Vagina (tissue), 2 donors: Measurements from ENCODE around the gene ST6GAL1. TPM values are rescaled to one million over a fixed set of nuclear protein-coding genes. Genes with fewer than 3 reads are reported as not detected.
A peak's percentile ranks its signal among the peaks of the same experiment; 100 is the strongest.

ENCODE experiments used
- DNase-seq, 2 donors: peaks; one replicate each; pipeline ENCODE4 v3.0.0-alpha.2; 2017; ENCODE audit errors: extremely low spot score in 2 of 2
- H3K27ac ChIP-seq: fragments of 200-600 bp; sonication (generic); one replicate; pipeline ENCODE4 v1.5.1; 2019
- H3K27me3 ChIP-seq: fragments of 200-600 bp; sonication (generic); one replicate; pipeline ENCODE4 v1.5.1; 2019
- H3K36me3 ChIP-seq, 2 donors: fragments of 200-600 bp; sonication (generic); one replicate each; pipeline ENCODE4 v1.5.1; 2017 to 2019
- H3K4me1 ChIP-seq: fragments of 200-600 bp; sonication (generic); one replicate; pipeline ENCODE4 v1.5.1; 2019
- H3K4me3 ChIP-seq, 2 donors: fragments of 200-600 bp; sonication (generic); 1 replicate in 1 of 2; 2 replicates in 1 of 2; pipeline ENCODE4 v1.5.1; 2016 to 2019
- H3K9me3 ChIP-seq: fragments of 200-600 bp; sonication (generic); one replicate; pipeline ENCODE4 v1.5.1; 2019
- POLR2A ChIP-seq, 2 donors: fragments of 450-650 bp; IDR thresholded peaks; one replicate each; pipeline ENCODE4 v1.6.1; 2017; ENCODE audit warnings: antibody characterized with exemption in 2 of 2, mild to moderate bottlenecking in 2 of 2, moderate library complexity in 2 of 2
- POLR2AphosphoS5 ChIP-seq, 2 donors: sonication (generic); formaldehyde crosslinking; IDR thresholded peaks; one replicate each; pipeline ENCODE4 v1.9.0; 2017; ENCODE audit warnings: antibody characterized with exemption in 2 of 2, mild to moderate bottlenecking in 2 of 2, low read depth in 1 of 2; ENCODE audit not compliant: insufficient read depth in 1 of 2
- intact Hi-C: fragments of 100-400 bp; cut with DNase I; formaldehyde crosslinking; loops from one replicate; pipeline ENCODE4 v1.15.1; 2023
- total RNA-seq: library from RNA; depleted of rRNA; stranded (reverse); fragments of >200 nt; gene quantifications from one replicate; pipeline ENCODE4 v1.2.3, GENCODE V29; 2016
- TF ChIP-seq, protein P1 (sequence below), 3 experiments: fragments of 450-650 bp in 2 of 3; fragments of 200-600 bp in 1 of 3; sonication (generic) in 1 of 3; IDR thresholded peaks; one replicate each; pipeline ENCODE4 v1.5.1; 2017 to 2019; ENCODE audit warnings: antibody characterized with exemption in 3 of 3, mild to moderate bottlenecking in 2 of 3, moderate library complexity in 2 of 3

The ST6GAL1 gene
- total RNA-seq, 1 donor from 2014 or later, result 37.8 TPM

DNA sequence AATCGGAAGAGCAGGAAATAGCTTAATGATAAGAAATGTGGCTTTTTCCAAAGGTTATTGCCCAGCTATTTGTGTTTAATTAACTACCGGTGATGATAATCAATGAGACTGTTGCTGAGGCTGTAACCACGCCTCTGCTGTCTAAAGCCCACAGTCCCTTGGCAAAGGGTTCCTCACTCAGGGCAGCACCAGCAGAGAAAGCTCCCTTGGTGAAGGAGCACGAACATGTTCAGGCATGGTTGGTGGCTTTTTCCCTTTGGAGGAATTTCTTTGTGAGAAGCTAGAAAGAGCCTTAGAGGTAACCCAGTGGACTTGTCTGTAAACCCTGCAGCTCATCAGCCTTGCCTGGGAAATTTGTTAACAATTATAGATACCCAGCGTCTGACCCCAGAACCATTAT is 7.5 kb upstream of the ST6GAL1 start:
- Histone ChIP-seq H3K27ac (no peak overlapping the region), H3K4me3 (no peak overlapping the region), H3K9me3 (no peaks in the 10 kb centered on the region), H3K36me3 (no peaks in the 10 kb centered on the region), H3K4me1 (no peaks in the 10 kb centered on the region), H3K27me3 (no peaks in the 10 kb centered on the region)
- TF ChIP-seq POLR2AphosphoS5 (IDR thresholded peaks at IDR 0.05; ENCODE audit: insufficient read depth in 1 of 2, low read depth in 1 of 2), result no peak
- TF ChIP-seq, protein P1, sequence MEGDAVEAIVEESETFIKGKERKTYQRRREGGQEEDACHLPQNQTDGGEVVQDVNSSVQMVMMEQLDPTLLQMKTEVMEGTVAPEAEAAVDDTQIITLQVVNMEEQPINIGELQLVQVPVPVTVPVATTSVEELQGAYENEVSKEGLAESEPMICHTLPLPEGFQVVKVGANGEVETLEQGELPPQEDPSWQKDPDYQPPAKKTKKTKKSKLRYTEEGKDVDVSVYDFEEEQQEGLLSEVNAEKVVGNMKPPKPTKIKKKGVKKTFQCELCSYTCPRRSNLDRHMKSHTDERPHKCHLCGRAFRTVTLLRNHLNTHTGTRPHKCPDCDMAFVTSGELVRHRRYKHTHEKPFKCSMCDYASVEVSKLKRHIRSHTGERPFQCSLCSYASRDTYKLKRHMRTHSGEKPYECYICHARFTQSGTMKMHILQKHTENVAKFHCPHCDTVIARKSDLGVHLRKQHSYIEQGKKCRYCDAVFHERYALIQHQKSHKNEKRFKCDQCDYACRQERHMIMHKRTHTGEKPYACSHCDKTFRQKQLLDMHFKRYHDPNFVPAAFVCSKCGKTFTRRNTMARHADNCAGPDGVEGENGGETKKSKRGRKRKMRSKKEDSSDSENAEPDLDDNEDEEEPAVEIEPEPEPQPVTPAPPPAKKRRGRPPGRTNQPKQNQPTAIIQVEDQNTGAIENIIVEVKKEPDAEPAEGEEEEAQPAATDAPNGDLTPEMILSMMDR (IDR thresholded peaks at IDR 0.05), result no peak
- no peak for TF ChIP-seq POLR2A (IDR thresholded peaks at IDR 0.05)
- no peak for DNase-seq
- intact Hi-C loops, result no loop called here

DNA sequence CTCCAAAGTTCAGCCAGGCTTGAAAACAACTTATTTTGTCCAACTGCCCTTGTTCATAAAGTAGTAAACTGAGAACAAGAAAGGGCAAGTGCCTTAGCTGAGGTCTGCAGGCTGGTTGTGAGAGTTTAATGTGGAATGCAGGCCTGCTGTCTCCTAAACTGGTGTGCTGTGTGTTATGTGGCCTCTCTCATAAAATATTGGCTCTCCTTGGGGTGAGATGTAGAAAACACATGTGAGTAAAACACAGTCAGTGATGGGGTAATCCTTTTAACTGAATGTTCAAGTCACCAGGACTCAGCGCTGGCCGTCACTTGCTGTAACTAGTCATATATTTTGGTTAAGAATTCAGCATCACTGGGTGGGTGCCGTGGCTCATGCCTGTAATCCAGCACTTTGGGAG is 7.1 kb upstream of the ST6GAL1 start:
- no peaks in the 10 kb centered on the region for H3K27me3 ChIP-seq
- intact Hi-C loops, result no loop called here
- H3K4me3 ChIP-seq, result no peak overlapping the region
- no peak for DNase-seq
- H3K27ac ChIP-seq, result no peak overlapping the region
- no peaks in the 10 kb centered on the region for H3K9me3 ChIP-seq
- H3K36me3 ChIP-seq, result no peaks in the 10 kb centered on the region
- TF ChIP-seq POLR2AphosphoS5 (IDR thresholded peaks at IDR 0.05; ENCODE audit: insufficient read depth in 1 of 2, low read depth in 1 of 2), result no peak
- no peak for TF ChIP-seq POLR2A (IDR thresholded peaks at IDR 0.05)
- TF ChIP-seq, protein P1 (IDR thresholded peaks at IDR 0.05), result no peak
- H3K4me1 ChIP-seq, result no peaks in the 10 kb centered on the region

GRCh38 chr3:186925826-186926225 is 4.5 kb upstream of the ST6GAL1 start:
- intact Hi-C loops, result no loop called here
- no peak for DNase-seq

GRCh38 chr3:186929186-186929585 is 1.1 kb upstream of the ST6GAL1 start:
- H3K4me1 ChIP-seq, result peaks cover 27% of the 10 kb centered on the region
- no peaks in the 10 kb centered on the region for H3K36me3 ChIP-seq
- H3K27me3 ChIP-seq, result no peaks in the 10 kb centered on the region
- intact Hi-C loops, result no loop called here
- no peak for DNase-seq
- no peaks in the 10 kb centered on the region for H3K9me3 ChIP-seq
- TF ChIP-seq, protein P1 (IDR thresholded peaks at IDR 0.05), result no peak
- TF ChIP-seq POLR2AphosphoS5 (IDR thresholded peaks at IDR 0.05; ENCODE audit: insufficient read depth in 1 of 2, low read depth in 1 of 2), result no peak
- TF ChIP-seq POLR2A (IDR thresholded peaks at IDR 0.05), result no peak
- H3K27ac ChIP-seq, result no peak overlapping the region
- no peak overlapping the region for H3K4me3 ChIP-seq

More at GRCh38 chr3:186925826-186926225, 4.5 kb upstream of the ST6GAL1 start:
- Histone ChIP-seq H3K4me3 (no peak overlapping the region), H3K9me3 (no peaks in the 10 kb centered on the region), H3K27me3 (no peaks in the 10 kb centered on the region), H3K36me3 (no peaks in the 10 kb centered on the region), H3K27ac (no peak overlapping the region), H3K4me1 (peaks cover 17% of the 10 kb centered on the region)
- TF ChIP-seq POLR2A (IDR thresholded peaks at IDR 0.05) (no peak), POLR2AphosphoS5 (IDR thresholded peaks at IDR 0.05; ENCODE audit: insufficient read depth in 1 of 2, low read depth in 1 of 2) (no peak)
- TF ChIP-seq, protein P1 (IDR thresholded peaks at IDR 0.05), result no peak

DNA sequence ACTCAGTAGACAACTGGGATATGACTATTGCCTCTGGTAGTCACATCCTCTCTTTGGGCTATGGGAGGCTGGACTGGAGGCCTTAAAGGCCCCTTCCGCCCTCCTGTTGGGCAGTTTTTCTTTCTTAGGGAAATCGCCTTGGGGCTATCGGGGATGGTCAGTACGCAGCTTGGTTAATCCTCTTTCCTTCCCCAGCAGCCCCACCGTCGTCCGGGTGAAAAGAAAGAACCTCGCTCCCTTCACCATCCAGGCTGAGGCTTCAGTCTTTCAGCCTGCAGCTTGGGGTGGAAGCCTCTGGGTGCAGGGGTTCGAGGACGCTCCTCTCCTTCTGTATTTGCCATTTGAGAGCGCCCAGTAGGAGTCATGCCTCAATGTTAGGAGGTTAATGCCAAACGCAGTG is 641 bp upstream of the ST6GAL1 start:
- no peak for DNase-seq
- Histone ChIP-seq H3K9me3 (no peaks in the 10 kb centered on the region), H3K36me3 (no peaks in the 10 kb centered on the region), H3K4me1 (peaks cover 27% of the 10 kb centered on the region), H3K27me3 (no peaks in the 10 kb centered on the region), H3K4me3 (peak overlapping the region; percentile 77 to 80), H3K27ac (peak overlapping the region; percentile 82)
- intact Hi-C loops, result no loop called here
- TF ChIP-seq POLR2AphosphoS5 (IDR thresholded peaks at IDR 0.05; ENCODE audit: insufficient read depth in 1 of 2, low read depth in 1 of 2) (no peak), POLR2A (IDR thresholded peaks at IDR 0.05) (no peak)
- TF ChIP-seq, protein P1 (IDR thresholded peaks at IDR 0.05), result no peak
